Upper lobe of left lung (tissue), 6 donors: ENCODE data around the gene NKX2-3. TPM values are rescaled to one million over a fixed set of nuclear protein-coding genes. Genes with fewer than 3 reads are reported as not detected.

Experiments used
- ATAC-seq, 2 donors: fragments of 200-7000 bp; cut with Tn5 transposase; one replicate each; pipeline ENCODE4 v1.9.1; 2022; ENCODE audit warnings: mild to moderate bottlenecking in 2 of 2, moderate library complexity in 2 of 2; ENCODE audit not compliant: low FRiP score in 2 of 2
- DNase-seq, 2 donors: peaks; one replicate each; pipeline ENCODE4 v3.0.0-alpha.2; 2019 to 2020
- H3K27ac ChIP-seq, 4 donors: fragments of 200-600 bp; sonication (generic); one replicate each; pipeline ENCODE4 v1.5.1; 2016 to 2019
- H3K27me3 ChIP-seq, 4 donors: fragments of 200-600 bp; sonication (generic); one replicate each; pipeline ENCODE4 v1.5.1; 2017 to 2019
- H3K36me3 ChIP-seq, 4 donors: fragments of 200-600 bp; sonication (generic); one replicate each; pipeline ENCODE4 v1.5.1; 2016 to 2019
- H3K4me1 ChIP-seq, 4 donors: fragments of 200-600 bp; sonication (generic); one replicate each; pipeline ENCODE4 v1.5.1; 2018 to 2019
- H3K4me3 ChIP-seq, 4 donors: fragments of 200-600 bp; sonication (generic); one replicate each; pipeline ENCODE4 v1.5.1; 2017 to 2019; ENCODE audit warnings: mild to moderate bottlenecking in 2 of 4, moderate library complexity in 1 of 4
- H3K9me3 ChIP-seq, 4 donors: fragments of 200-600 bp; sonication (generic); one replicate each; pipeline ENCODE4 v1.5.1; 2018 to 2019
- EP300 ChIP-seq, 4 donors: sonication (generic); formaldehyde crosslinking; IDR thresholded peaks; one replicate each; pipeline ENCODE4 v1.5.1; 2017; ENCODE audit warnings: antibody characterized with exemption in 4 of 4, control low read depth in 2 of 4
- POLR2A ChIP-seq, 4 donors: fragments of 450-650 bp; IDR thresholded peaks; one replicate each; pipeline ENCODE4 v1.5.1; 2016 to 2017; ENCODE audit warnings: antibody characterized with exemption in 4 of 4, mild to moderate bottlenecking in 2 of 4
- POLR2AphosphoS5 ChIP-seq, 2 donors: sonication (generic); formaldehyde crosslinking; IDR thresholded peaks; one replicate each; pipeline ENCODE4 v1.5.1; 2017; ENCODE audit warnings: antibody characterized with exemption in 2 of 2
- WGBS, 2 donors: methylation state at CpG; one replicate each; pipeline ENCODE4 v1.1.5; 2017 to 2018; 5-methylcytosine and 5-hydroxymethylcytosine counted together
- total RNA-seq, 6 donors: library from RNA; depleted of rRNA in 4 of 6; stranded (reverse); fragments of >200 nt in 4 of 6; gene quantifications; one replicate each; pipeline versions ENCODE4 v1.1.0 to v1.2.1, GENCODE V29; 2016 to 2021
- TF ChIP-seq, protein P1 (sequence below), 6 experiments: fragments of 450-650 bp in 4 of 6; fragments of 200-600 bp in 2 of 6; sonication (generic) in 2 of 6; IDR thresholded peaks; one replicate each; pipeline ENCODE4 v1.5.1; 2016 to 2019; ENCODE audit warnings: antibody characterized with exemption in 6 of 6
- donor health status: DM: no; HTN: no; CAD: no; lungs with moderate emphysema.
- donor health status: DM: no; HTN: yes; CAD: no; lungs with severe emphysema.

NKX2-3 gene
- total RNA-seq, 6 donors from 2014 or later = 0.10 to 0.20 TPM; not detected in 4

DNA sequence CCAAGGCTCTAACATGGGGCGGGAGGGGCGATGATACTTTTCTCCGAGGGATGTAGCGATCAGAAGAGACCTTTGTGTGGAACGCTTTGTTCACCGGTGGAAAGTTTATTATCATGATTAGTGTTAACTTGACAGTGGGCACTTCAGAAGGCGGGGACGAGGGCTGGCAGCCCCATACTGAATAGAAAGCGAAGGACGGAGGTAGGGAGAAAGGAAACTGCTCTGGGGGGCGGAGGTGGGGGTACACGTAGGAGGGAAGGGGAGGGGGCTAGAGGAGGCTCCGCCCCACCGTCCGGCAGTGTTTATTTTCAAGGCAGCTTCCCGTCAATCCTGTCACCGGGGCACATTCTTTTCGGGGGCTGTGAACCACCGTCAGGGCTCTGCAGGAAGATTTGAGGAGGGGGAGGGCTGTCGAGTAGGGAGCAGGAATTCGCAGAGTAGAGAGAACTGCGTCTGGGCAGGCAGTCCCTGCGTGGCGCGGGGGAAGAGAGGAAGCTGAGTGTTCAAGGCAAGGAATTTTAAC, 9.4 kb upstream of the NKX2-3 start:
- DNase-seq = no peak
- TF ChIP-seq EP300 (IDR thresholded peaks at IDR 0.05) (no peak), POLR2A (IDR thresholded peaks at IDR 0.05) (no peak), POLR2AphosphoS5 (IDR thresholded peaks at IDR 0.05) (no peak)
- TF ChIP-seq, protein P1, sequence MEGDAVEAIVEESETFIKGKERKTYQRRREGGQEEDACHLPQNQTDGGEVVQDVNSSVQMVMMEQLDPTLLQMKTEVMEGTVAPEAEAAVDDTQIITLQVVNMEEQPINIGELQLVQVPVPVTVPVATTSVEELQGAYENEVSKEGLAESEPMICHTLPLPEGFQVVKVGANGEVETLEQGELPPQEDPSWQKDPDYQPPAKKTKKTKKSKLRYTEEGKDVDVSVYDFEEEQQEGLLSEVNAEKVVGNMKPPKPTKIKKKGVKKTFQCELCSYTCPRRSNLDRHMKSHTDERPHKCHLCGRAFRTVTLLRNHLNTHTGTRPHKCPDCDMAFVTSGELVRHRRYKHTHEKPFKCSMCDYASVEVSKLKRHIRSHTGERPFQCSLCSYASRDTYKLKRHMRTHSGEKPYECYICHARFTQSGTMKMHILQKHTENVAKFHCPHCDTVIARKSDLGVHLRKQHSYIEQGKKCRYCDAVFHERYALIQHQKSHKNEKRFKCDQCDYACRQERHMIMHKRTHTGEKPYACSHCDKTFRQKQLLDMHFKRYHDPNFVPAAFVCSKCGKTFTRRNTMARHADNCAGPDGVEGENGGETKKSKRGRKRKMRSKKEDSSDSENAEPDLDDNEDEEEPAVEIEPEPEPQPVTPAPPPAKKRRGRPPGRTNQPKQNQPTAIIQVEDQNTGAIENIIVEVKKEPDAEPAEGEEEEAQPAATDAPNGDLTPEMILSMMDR (IDR thresholded peaks at IDR 0.05) = no peak
- Histone ChIP-seq H3K27ac (no peak overlapping the region), H3K4me3 (peak overlapping the region in 2 of 4 donors; percentile 12 to 17), H3K36me3 (no peaks in the 10 kb centered on the region), H3K27me3 (peaks cover 2 to 71% (median 55%) of the 10 kb centered on the region in 4 donors), H3K9me3 (peaks cover 0 to 3% (median 0%) of the 10 kb centered on the region in 4 donors), H3K4me1 (peaks cover 15 to 47% (median 20%) of the 10 kb centered on the region in 4 donors)
- 5 to 6% methylated on average over 24 of the region's 25 CpGs for WGBS, 2 donors
- ATAC-seq = no peak

DNA sequence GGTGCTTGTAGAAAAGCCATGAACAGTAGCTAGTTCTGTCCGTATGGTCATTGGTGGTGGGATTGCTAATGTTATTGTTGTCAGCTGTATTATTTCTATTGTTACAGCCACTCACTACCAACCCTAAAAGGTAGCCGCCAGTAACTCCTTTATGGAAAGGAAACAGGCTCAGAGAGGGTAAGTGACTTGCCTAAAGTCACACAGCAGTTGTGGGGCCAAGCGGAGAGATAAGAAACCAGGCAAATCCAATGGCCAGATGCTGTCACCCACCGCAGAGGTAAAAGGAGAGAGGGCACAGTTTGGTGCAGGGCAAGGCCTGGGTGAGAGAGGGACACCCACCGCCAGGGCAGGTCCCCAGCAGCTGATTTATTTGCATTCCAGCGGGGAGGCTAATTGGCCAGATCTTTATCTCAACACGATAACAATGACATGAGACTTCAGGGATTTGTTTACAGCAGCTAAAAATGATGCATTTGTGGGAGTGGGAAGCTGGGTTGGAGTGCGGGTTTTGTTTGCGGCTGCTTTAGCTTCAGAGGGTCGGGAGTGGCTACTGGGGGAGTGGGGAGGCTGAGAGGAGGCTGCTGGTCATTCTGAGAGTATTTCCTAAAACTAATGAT, 8.6 kb upstream of the NKX2-3 start:
- 39% methylated on average over 9 to 10 of the region's 10 CpGs for WGBS, 2 donors
- DNase-seq (no peak), ATAC-seq (no peak)
- Histone ChIP-seq H3K4me3 (no peak overlapping the region), H3K27ac (no peak overlapping the region), H3K36me3 (no peaks in the 10 kb centered on the region), H3K9me3 (peaks cover 0 to 3% (median 0%) of the 10 kb centered on the region in 4 donors), H3K27me3 (peaks cover 2 to 78% (median 58%) of the 10 kb centered on the region in 4 donors), H3K4me1 (peaks cover 15 to 49% (median 21%) of the 10 kb centered on the region in 4 donors)
- TF ChIP-seq, protein P1 (IDR thresholded peaks at IDR 0.05) = no peak
- TF ChIP-seq EP300 (IDR thresholded peaks at IDR 0.05) = no peak
- TF ChIP-seq POLR2A (IDR thresholded peaks at IDR 0.05) = no peak
- no peak for TF ChIP-seq POLR2AphosphoS5 (IDR thresholded peaks at IDR 0.05)

DNA sequence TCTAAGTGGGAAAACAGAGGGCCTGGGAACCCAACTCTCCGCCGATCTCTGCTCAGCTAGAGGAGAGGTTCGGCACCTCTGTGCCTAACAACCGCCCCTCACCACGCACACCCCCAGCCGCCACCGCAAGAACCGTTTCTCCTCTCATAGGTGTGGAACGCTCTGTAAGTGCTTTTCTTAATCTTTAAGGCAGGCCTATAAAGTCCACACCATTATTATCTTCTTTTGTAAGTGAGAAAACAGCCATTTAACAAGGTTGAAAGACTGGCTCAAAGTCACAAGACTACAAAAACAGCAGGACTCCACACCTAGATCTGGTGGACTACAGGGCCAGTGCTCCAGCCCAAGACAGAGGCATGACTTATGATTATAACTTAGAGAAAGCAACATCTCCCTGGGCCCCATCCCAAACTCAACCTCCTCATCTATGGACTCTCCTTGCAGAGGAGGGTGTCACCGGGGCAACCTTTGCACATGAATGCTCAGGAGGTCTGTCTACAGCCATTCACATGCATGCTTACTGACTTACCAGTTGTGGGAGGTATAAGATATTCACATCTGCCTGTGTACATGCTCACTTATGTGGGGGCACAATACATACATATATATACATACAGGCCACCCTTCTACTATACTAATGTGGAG, 7.9 kb upstream of the NKX2-3 start:
- H3K27me3 ChIP-seq = peaks cover 2 to 84% (median 58%) of the 10 kb centered on the region in 4 donors
- 50 to 65% methylated on average over 9 to 10 of the region's 10 CpGs for WGBS, 2 donors
- no peak overlapping the region for H3K4me3 ChIP-seq
- TF ChIP-seq POLR2AphosphoS5 (IDR thresholded peaks at IDR 0.05) = no peak
- TF ChIP-seq POLR2A (IDR thresholded peaks at IDR 0.05) = no peak
- TF ChIP-seq EP300 (IDR thresholded peaks at IDR 0.05) = no peak
- TF ChIP-seq, protein P1 (IDR thresholded peaks at IDR 0.05) = no peak
- DNase-seq = no peak
- H3K36me3 ChIP-seq = no peaks in the 10 kb centered on the region
- peaks cover 15 to 49% (median 21%) of the 10 kb centered on the region in 4 donors for H3K4me1 ChIP-seq
- peaks cover 0 to 3% (median 0%) of the 10 kb centered on the region in 4 donors for H3K9me3 ChIP-seq
- ATAC-seq = no peak
- no peak overlapping the region for H3K27ac ChIP-seq

DNA sequence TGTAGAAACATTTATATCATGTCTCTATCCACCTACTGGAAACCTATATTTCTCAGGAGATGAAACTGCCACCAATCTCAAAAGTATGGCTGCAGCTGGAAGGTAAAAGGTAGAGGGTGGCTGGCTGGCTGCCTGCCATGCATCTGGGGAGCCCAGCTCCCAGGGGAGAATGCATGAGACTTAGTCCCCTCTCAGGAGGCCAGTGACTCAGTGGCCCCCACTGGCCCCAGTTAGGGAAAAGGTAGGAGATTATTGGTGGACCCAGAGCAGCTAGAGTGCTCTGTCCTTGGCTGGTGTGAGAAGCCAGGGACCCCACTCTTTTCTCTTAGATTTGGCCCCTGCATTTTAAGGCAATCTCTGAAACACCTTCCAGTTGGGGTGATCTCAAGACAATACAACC, 6.8 kb upstream of the NKX2-3 start:
- H3K36me3 ChIP-seq = no peaks in the 10 kb centered on the region
- no peak overlapping the region for H3K4me3 ChIP-seq
- no peak overlapping the region for H3K27ac ChIP-seq

More for the DNA sequence above, 6.8 kb upstream of the NKX2-3 start:
- no peak for DNase-seq
- no peak for ATAC-seq
- no peak for TF ChIP-seq POLR2A (IDR thresholded peaks at IDR 0.05)
- TF ChIP-seq, protein P1 (IDR thresholded peaks at IDR 0.05) = no peak
- no peak for TF ChIP-seq EP300 (IDR thresholded peaks at IDR 0.05)
- TF ChIP-seq POLR2AphosphoS5 (IDR thresholded peaks at IDR 0.05) = no peak
- Histone ChIP-seq H3K27me3 (peaks cover 2 to 82% (median 61%) of the 10 kb centered on the region in 4 donors), H3K4me1 (peaks cover 17 to 49% (median 23%) of the 10 kb centered on the region in 4 donors), H3K9me3 (peaks cover 0 to 3% (median 0%) of the 10 kb centered on the region in 4 donors)
